Measurements from ENCODE around the gene EGFL6.

EGFL6 gene, protein sequence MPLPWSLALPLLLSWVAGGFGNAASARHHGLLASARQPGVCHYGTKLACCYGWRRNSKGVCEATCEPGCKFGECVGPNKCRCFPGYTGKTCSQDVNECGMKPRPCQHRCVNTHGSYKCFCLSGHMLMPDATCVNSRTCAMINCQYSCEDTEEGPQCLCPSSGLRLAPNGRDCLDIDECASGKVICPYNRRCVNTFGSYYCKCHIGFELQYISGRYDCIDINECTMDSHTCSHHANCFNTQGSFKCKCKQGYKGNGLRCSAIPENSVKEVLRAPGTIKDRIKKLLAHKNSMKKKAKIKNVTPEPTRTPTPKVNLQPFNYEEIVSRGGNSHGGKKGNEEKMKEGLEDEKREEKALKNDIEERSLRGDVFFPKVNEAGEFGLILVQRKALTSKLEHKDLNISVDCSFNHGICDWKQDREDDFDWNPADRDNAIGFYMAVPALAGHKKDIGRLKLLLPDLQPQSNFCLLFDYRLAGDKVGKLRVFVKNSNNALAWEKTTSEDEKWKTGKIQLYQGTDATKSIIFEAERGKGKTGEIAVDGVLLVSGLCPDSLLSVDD

DNA sequence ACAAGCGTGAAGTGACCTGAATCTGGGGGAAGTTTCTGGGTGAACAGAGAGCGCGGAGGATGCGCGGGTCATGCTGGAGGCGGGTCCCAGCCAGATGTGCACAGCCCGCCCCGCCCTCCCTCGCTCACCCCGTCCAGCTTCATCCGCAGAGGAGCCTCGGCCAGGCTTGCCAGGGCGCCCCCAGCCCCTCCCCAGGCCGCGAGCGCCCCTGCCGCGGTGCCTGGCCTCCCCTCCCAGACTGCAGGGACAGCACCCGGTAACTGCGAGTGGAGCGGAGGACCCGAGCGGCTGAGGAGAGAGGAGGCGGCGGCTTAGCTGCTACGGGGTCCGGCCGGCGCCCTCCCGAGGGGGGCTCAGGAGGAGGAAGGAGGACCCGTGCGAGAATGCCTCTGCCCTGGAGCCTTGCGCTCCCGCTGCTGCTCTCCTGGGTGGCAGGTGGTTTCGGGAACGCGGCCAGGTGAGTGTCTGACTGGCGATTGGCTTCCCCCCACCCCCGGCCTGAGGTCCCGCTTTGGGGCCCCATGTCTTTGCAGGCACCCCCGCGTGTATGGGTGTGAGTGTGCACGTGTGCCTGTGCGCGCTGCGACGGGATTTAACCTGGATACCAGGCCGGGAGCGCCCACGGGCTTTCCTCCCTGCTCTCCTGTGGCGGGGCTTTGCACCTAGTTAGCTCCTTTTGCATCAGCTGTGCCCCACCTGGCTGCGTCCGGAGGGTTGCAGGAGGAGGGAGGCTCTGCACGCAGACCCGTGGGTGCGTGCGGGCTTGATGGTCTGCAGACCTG, at the start of gene EGFL6:
Gene EGFL6, plus strand, starts transcription at position 123 of the 782 bp plus-strand sequence. Its CDS starts 261 bp downstream, at position 384.
- Histone ChIP-seq H3K9me3 (ENCODE audit: control insufficient read depth, insufficient read depth, low read length) (no peaks in the 10 kb centered on the region), H3K9ac (ENCODE audit: low read depth, low read length) (no peak within 1 kb of the TSS), H3K4me3 (ENCODE audit: low read depth, low read length) (peak within 1 kb of the TSS; percentile 64), H3K36me3 (ENCODE audit: control insufficient read depth, insufficient read depth, low read length) (no peaks in the 10 kb centered on the region), H3K4me1 (ENCODE audit: control insufficient read depth, insufficient read depth, low read length) (peaks cover 9% of the 10 kb centered on the region), H3K27me3 (ENCODE audit: control insufficient read depth, insufficient read depth, low read length) (peaks cover 51% of the 10 kb centered on the region)

DNA sequence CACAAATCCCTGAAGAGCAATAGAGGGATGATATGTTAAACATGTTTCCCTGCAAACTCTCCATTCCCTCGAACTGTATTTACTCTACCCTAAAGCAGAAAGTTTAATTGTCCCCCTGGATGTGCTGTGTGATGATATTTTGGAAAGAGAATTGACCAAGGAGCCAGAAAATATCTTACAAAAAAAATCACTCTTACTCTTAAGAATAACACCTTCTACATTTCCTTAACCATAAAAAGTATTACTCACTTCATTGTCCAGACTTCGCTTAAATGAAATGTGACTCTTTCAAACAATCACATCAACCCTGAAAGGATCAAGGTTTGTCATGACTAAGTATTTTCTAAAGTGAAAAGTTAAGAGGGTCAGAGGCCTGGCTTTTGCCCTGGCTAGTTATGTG, 49.0 kb upstream of the EGFL6 start:
- no peaks in the 10 kb centered on the region for H3K4me1 ChIP-seq (ENCODE audit: control insufficient read depth, insufficient read depth, low read length)
- H3K36me3 ChIP-seq (ENCODE audit: control insufficient read depth, insufficient read depth, low read length): no peaks in the 10 kb centered on the region
- no peaks in the 10 kb centered on the region for H3K9me3 ChIP-seq (ENCODE audit: control insufficient read depth, insufficient read depth, low read length)
- H3K9ac ChIP-seq (ENCODE audit: low read depth, low read length): no peak overlapping the region
- H3K27me3 ChIP-seq (ENCODE audit: control insufficient read depth, insufficient read depth, low read length): no peaks in the 10 kb centered on the region
- H3K4me3 ChIP-seq (ENCODE audit: low read depth, low read length): no peak overlapping the region

DNA sequence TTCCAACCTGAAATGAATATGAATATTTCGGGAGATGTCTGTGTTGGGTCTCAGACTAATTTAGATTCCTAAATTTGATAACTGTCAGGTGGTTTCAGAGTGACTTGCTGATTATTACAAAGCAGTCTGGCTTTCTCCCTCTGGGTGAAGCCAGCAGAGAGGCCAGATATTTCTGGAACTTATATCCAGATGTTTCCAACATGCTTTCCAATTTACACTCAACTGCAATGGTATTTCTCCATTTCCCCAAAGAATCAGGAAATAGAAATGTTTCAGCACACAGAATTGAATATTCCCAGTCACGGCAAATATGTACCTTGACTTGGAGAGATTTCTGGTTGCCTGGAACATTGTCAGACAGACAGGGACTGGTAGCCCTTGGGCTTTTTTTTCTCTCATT, 48.5 kb upstream of the EGFL6 start:
- no peaks in the 10 kb centered on the region for H3K27me3 ChIP-seq (ENCODE audit: control insufficient read depth, insufficient read depth, low read length)
- no peak overlapping the region for H3K9ac ChIP-seq (ENCODE audit: low read depth, low read length)
- no peak overlapping the region for H3K4me3 ChIP-seq (ENCODE audit: low read depth, low read length)

DNA sequence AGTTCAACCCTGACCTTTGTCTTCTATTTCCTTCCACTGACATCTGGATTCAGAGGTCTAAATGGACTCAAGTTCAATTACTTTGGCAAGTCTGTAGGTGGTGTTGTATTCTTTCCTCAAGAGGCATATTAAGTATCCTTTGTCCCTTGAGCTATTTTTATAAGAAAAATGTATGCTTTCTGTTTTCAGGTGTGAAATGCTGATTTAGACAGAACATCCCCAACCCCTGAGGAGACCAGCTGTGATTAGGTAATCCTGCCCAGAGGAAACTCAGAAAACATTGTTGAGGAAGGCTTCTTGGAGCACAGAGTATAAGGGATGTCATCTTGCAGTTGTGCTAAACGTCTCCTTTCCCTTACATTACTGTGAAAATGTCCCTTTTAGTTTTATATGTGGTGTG, 46.6 kb upstream of the EGFL6 start:
- Histone ChIP-seq H3K27me3 (ENCODE audit: control insufficient read depth, insufficient read depth, low read length) (no peaks in the 10 kb centered on the region), H3K36me3 (ENCODE audit: control insufficient read depth, insufficient read depth, low read length) (no peaks in the 10 kb centered on the region), H3K9me3 (ENCODE audit: control insufficient read depth, insufficient read depth, low read length) (no peaks in the 10 kb centered on the region), H3K4me1 (ENCODE audit: control insufficient read depth, insufficient read depth, low read length) (no peaks in the 10 kb centered on the region), H3K9ac (ENCODE audit: low read depth, low read length) (no peak overlapping the region), H3K4me3 (ENCODE audit: low read depth, low read length) (no peak overlapping the region)

More for the DNA sequence above, 48.5 kb upstream of the EGFL6 start:
- Histone ChIP-seq H3K9me3 (ENCODE audit: control insufficient read depth, insufficient read depth, low read length) (no peaks in the 10 kb centered on the region), H3K4me1 (ENCODE audit: control insufficient read depth, insufficient read depth, low read length) (no peaks in the 10 kb centered on the region), H3K36me3 (ENCODE audit: control insufficient read depth, insufficient read depth, low read length) (no peaks in the 10 kb centered on the region)

DNA sequence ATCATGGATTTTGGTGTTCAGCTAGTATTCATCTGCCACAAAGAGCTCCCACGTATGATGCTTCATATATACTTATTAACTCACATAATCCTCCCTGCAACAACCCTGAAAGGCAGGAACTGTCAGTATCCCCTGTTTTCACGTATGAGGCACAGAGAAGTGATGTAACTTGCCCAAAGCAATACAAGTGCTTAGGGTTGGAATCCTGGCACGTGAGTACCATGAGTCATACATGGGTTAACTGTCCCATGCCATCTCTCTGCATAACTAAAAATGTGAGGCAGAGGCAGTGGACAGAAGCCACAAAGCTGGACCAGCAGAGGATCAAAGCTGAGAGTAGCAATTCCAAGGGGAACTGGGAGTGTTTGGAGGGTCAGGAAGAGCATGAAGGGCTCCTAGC, 35.7 kb upstream of the EGFL6 start:
- Histone ChIP-seq H3K9ac (ENCODE audit: low read depth, low read length) (no peak overlapping the region), H3K4me3 (ENCODE audit: low read depth, low read length) (no peak overlapping the region), H3K27me3 (ENCODE audit: control insufficient read depth, insufficient read depth, low read length) (no peaks in the 10 kb centered on the region), H3K9me3 (ENCODE audit: control insufficient read depth, insufficient read depth, low read length) (no peaks in the 10 kb centered on the region), H3K36me3 (ENCODE audit: control insufficient read depth, insufficient read depth, low read length) (no peaks in the 10 kb centered on the region), H3K4me1 (ENCODE audit: control insufficient read depth, insufficient read depth, low read length) (no peaks in the 10 kb centered on the region)

DNA sequence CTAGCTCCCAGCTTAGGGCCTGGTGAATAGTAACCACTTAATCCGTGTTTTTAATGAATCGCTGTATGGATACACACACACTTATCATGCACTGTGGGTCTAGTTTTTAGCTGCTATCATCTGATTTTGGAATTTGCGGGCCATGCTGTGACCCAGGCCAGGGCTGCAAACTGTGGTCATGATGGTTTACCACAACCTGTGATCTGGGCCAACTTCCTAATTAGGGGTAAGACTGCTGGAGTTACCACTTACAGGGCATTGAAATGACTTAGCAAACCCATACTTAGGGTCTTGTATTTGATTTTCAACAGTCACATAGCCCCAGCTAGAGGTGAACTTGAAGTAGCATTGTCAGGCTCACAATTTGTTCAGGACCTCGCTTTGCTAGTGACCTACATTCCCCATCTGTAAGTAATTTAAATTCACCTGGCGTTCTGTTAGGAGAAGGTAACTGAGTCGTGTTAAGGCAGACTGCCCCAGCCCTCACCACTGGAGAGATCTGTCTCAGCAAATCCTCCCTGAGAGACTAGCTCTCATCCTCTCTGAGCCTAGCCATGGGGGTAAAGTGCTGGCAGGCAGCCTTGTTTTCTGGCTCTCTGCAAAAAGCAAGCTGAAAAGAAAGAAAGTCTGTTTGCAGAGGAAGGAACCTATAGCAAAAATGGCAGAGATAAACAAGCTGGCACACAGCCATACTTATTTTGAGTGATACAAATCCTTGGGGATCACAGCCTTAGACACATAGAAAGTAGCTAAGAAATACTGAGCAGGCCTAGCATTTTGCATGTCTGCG, 33.8 kb upstream of the EGFL6 start:
- H3K9ac ChIP-seq (ENCODE audit: low read depth, low read length): no peak overlapping the region

DNA sequence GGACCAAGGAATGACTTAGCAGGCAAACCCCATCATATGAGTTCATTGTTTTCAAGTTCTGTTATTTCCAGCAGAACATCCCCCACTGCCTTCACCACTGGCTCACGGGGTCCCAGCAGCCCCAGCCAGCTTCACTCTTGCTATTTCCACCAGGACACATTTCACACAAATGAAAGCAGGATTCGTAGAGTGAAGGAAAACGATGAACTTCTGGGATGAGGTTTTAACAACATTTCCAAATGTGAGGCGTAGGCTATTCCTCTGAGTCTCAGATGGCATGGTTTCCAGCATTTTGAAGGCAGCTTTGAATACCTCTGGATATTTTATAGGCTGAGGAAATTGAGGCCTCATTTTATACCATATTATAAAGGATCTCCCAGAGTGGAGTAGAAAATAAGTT, 32.9 kb upstream of the EGFL6 start:
- Histone ChIP-seq H3K9me3 (ENCODE audit: control insufficient read depth, insufficient read depth, low read length) (no peaks in the 10 kb centered on the region), H3K27me3 (ENCODE audit: control insufficient read depth, insufficient read depth, low read length) (no peaks in the 10 kb centered on the region), H3K4me3 (ENCODE audit: low read depth, low read length) (no peak overlapping the region), H3K36me3 (ENCODE audit: control insufficient read depth, insufficient read depth, low read length) (no peaks in the 10 kb centered on the region), H3K4me1 (ENCODE audit: control insufficient read depth, insufficient read depth, low read length) (no peaks in the 10 kb centered on the region), H3K9ac (ENCODE audit: low read depth, low read length) (no peak overlapping the region)

More for the DNA sequence above, 33.8 kb upstream of the EGFL6 start:
- Histone ChIP-seq H3K4me3 (ENCODE audit: low read depth, low read length) (no peak overlapping the region), H3K4me1 (ENCODE audit: control insufficient read depth, insufficient read depth, low read length) (no peaks in the 10 kb centered on the region), H3K27me3 (ENCODE audit: control insufficient read depth, insufficient read depth, low read length) (no peaks in the 10 kb centered on the region), H3K9me3 (ENCODE audit: control insufficient read depth, insufficient read depth, low read length) (no peaks in the 10 kb centered on the region), H3K36me3 (ENCODE audit: control insufficient read depth, insufficient read depth, low read length) (no peaks in the 10 kb centered on the region)

DNA sequence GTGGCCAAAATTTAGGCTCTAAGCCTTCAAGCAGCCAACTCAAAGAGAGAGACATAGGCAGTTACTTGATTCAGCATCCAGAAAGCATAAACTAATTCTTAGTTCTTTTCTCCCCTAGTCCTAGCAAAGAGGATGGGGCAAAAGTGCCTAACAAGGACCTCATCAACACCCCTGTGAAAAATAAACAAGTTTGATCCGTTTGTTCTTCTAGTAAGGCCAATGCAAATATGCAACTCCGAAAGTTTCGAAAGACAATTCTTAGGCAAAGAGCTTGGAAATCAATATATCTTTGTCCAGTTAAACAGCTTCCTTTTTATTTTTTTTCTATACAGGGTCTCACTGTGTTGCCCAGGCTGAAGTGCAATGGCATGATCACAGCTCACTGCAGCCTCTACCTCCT, 31.0 kb upstream of the EGFL6 start:
- Histone ChIP-seq H3K27me3 (ENCODE audit: control insufficient read depth, insufficient read depth, low read length) (no peaks in the 10 kb centered on the region), H3K4me3 (ENCODE audit: low read depth, low read length) (no peak overlapping the region), H3K36me3 (ENCODE audit: control insufficient read depth, insufficient read depth, low read length) (no peaks in the 10 kb centered on the region), H3K4me1 (ENCODE audit: control insufficient read depth, insufficient read depth, low read length) (no peaks in the 10 kb centered on the region), H3K9me3 (ENCODE audit: control insufficient read depth, insufficient read depth, low read length) (no peaks in the 10 kb centered on the region), H3K9ac (ENCODE audit: low read depth, low read length) (no peak overlapping the region)

DNA sequence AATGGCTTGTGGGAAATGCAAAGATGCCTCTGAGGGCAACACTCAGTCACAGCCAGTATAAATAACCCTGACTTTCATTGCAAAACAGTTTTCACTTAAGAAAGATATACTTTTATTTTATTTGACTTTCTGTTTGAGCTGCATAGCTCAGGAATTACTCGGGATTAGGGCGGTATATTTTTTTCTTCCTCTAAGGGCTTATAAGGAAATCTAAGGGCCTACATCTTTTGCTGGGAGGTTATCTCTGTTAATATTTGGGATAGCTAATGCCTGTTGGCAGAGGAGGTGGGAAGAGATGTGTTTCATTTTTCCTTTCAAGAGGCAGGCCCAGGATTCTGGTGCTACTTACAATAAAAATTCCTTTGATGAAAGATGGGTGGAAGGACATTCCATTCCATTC, 28.8 kb upstream of the EGFL6 start:
- Histone ChIP-seq H3K36me3 (ENCODE audit: control insufficient read depth, insufficient read depth, low read length) (no peaks in the 10 kb centered on the region), H3K27me3 (ENCODE audit: control insufficient read depth, insufficient read depth, low read length) (no peaks in the 10 kb centered on the region), H3K9ac (ENCODE audit: low read depth, low read length) (no peak overlapping the region), H3K4me1 (ENCODE audit: control insufficient read depth, insufficient read depth, low read length) (no peaks in the 10 kb centered on the region), H3K4me3 (ENCODE audit: low read depth, low read length) (no peak overlapping the region), H3K9me3 (ENCODE audit: control insufficient read depth, insufficient read depth, low read length) (no peaks in the 10 kb centered on the region)

DNA sequence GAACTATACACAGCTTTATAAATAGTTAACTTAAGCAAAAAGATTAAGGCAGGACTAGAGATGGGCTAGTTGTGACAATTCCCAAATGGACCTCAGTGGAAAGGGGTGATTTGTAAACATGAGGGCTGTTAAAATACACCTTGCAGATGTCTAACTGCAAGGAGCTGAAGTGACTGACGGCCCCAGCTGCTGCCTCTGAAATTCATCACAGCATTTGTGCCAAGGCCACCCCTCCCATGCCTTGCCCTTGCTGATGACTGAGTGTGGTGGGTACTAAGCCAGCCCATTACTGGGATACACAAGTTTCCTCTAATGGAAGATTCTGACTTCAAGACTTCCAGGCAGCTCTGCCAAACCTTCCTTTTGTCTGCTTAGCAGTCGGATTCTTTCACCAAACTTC, 23.7 kb upstream of the EGFL6 start:
- Histone ChIP-seq H3K4me1 (ENCODE audit: control insufficient read depth, insufficient read depth, low read length) (no peaks in the 10 kb centered on the region), H3K27me3 (ENCODE audit: control insufficient read depth, insufficient read depth, low read length) (no peaks in the 10 kb centered on the region), H3K4me3 (ENCODE audit: low read depth, low read length) (no peak overlapping the region), H3K9ac (ENCODE audit: low read depth, low read length) (no peak overlapping the region), H3K9me3 (ENCODE audit: control insufficient read depth, insufficient read depth, low read length) (no peaks in the 10 kb centered on the region), H3K36me3 (ENCODE audit: control insufficient read depth, insufficient read depth, low read length) (no peaks in the 10 kb centered on the region)

DNA sequence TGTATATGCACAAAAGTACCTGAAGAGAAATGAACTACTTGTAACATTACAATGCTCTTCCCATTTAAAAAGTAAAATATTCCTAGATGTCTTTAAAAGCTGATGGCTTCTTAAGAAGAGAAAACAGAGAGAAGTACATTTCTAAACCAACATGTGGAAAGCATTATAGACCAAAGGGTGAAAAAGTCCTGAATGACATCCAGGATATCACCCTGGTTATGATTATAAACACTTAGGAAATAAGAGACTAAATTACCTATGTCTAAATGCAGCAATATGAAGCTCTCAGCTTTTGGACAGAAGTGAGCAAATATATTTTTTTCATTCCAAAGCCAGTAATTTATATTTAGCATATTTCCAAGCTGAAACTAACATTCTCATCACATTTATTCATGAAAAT, 21.7 kb upstream of the EGFL6 start:
- H3K4me1 ChIP-seq (ENCODE audit: control insufficient read depth, insufficient read depth, low read length): no peaks in the 10 kb centered on the region
- H3K27me3 ChIP-seq (ENCODE audit: control insufficient read depth, insufficient read depth, low read length): no peaks in the 10 kb centered on the region
- H3K36me3 ChIP-seq (ENCODE audit: control insufficient read depth, insufficient read depth, low read length): no peaks in the 10 kb centered on the region

More for the DNA sequence above, 21.7 kb upstream of the EGFL6 start:
- Histone ChIP-seq H3K9ac (ENCODE audit: low read depth, low read length) (no peak overlapping the region), H3K9me3 (ENCODE audit: control insufficient read depth, insufficient read depth, low read length) (no peaks in the 10 kb centered on the region), H3K4me3 (ENCODE audit: low read depth, low read length) (no peak overlapping the region)

Data from iPS-15b (cell line).